Esophagus squamous epithelium (tissue), 5 donors: ENCODE data around the gene GSG1L. TPM values are rescaled to one million over a fixed set of nuclear protein-coding genes. Genes with fewer than 3 reads are reported as not detected.

ENCODE experiments used
- DNase-seq: peaks from one replicate; lab custom pipeline; 2025; lab: John Stamatoyannopoulos, UW
- H3K27ac ChIP-seq, 4 donors: fragments of 200-600 bp; sonication (generic); one replicate each; pipeline ENCODE4 v1.5.1; 2016 to 2019; ENCODE audit warnings: mild to moderate bottlenecking in 1 of 4
- H3K27me3 ChIP-seq, 4 donors: fragments of 200-600 bp; sonication (generic); 1 replicate in 3 of 4; 2 replicates in 1 of 4; pipeline versions ENCODE4 v1.5.1 to v1.6.0; 2017 to 2021; ENCODE audit warnings: antibody characterized with exemption in 1 of 4
- H3K36me3 ChIP-seq, 3 donors: fragments of 200-600 bp; sonication (generic); one replicate each; pipeline ENCODE4 v1.5.1; 2016 to 2019
- H3K4me1 ChIP-seq, 3 donors: fragments of 200-600 bp; sonication (generic); one replicate each; pipeline ENCODE4 v1.5.1; 2017 to 2019
- H3K4me3 ChIP-seq, 4 donors: fragments of 200-600 bp; sonication (generic); 1 replicate in 3 of 4; 2 replicates in 1 of 4; pipeline ENCODE4 v1.5.1; 2016 to 2019; ENCODE audit warnings: mild to moderate bottlenecking in 2 of 4, moderate library complexity in 1 of 4
- H3K9me3 ChIP-seq, 3 donors: fragments of 200-600 bp; sonication (generic); one replicate each; pipeline ENCODE4 v1.5.1; 2016 to 2019
- POLR2A ChIP-seq, 4 donors: fragments of 450-650 bp; IDR thresholded peaks; one replicate each; pipeline ENCODE4 v1.6.1; 2017; ENCODE audit warnings: antibody characterized with exemption in 4 of 4, mild to moderate bottlenecking in 4 of 4, moderate library complexity in 3 of 4
- WGBS, 2 donors: methylation state at CpG; one replicate each; pipeline ENCODE4 v1.1.5; 2018; 5-methylcytosine and 5-hydroxymethylcytosine counted together
- intact Hi-C: fragments of 100-400 bp; cut with DNase I; formaldehyde crosslinking; loops from one replicate; pipeline ENCODE4 v1.15.0; 2022
- total RNA-seq, 4 donors: library from RNA; depleted of rRNA; stranded (reverse); fragments of >200 nt; gene quantifications; one replicate each; pipeline ENCODE4 v1.1.0, GENCODE V29; 2016
- TF ChIP-seq, protein P1 (sequence below), 6 experiments: fragments of 450-650 bp in 4 of 6; fragments of 200-600 bp in 2 of 6; sonication (generic) in 2 of 6; IDR thresholded peaks; one replicate each; pipeline ENCODE4 v1.5.1; 2016 to 2019; ENCODE audit warnings: antibody characterized with exemption in 6 of 6, mild to moderate bottlenecking in 4 of 6, moderate library complexity in 4 of 6
- donor health status: DM: yes; HTN: yes; CAD: no.

The GSG1L gene
- total RNA-seq, 4 donors from 2014 or later = under 0.01 to 0.21 TPM; not detected in 2

DNA sequence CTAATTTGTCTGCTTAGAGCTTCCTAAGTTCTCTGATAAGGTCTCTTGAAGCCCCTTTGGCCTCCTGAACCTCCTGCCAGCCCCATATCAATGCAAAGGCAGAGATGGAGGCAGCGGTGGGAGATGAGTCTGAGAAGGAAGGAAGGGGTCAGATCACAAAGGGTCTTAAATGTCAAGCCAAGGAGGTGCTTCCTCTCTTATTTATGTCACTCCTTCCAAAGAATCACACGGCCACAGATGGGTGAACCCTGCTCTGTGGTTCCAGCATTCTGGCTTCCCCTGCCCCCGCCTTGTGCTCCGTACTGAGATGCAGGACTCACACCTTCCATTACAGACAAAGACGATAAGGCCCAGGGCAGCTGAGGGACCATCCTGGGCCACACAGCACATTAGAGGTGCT lies 96.3 kb downstream of the GSG1L start:
- TF ChIP-seq POLR2A (IDR thresholded peaks at IDR 0.05) = no peak
- TF ChIP-seq, protein P1, sequence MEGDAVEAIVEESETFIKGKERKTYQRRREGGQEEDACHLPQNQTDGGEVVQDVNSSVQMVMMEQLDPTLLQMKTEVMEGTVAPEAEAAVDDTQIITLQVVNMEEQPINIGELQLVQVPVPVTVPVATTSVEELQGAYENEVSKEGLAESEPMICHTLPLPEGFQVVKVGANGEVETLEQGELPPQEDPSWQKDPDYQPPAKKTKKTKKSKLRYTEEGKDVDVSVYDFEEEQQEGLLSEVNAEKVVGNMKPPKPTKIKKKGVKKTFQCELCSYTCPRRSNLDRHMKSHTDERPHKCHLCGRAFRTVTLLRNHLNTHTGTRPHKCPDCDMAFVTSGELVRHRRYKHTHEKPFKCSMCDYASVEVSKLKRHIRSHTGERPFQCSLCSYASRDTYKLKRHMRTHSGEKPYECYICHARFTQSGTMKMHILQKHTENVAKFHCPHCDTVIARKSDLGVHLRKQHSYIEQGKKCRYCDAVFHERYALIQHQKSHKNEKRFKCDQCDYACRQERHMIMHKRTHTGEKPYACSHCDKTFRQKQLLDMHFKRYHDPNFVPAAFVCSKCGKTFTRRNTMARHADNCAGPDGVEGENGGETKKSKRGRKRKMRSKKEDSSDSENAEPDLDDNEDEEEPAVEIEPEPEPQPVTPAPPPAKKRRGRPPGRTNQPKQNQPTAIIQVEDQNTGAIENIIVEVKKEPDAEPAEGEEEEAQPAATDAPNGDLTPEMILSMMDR (IDR thresholded peaks at IDR 0.05) = no peak
- H3K27me3 ChIP-seq = peaks cover 0 to 4% (median 0%) of the 10 kb centered on the region in 4 donors
- no peak for DNase-seq
- H3K4me3 ChIP-seq = no peak overlapping the region
- H3K27ac ChIP-seq = no peak overlapping the region
- H3K9me3 ChIP-seq = no peaks in the 10 kb centered on the region
- H3K4me1 ChIP-seq = no peaks in the 10 kb centered on the region
- no peaks in the 10 kb centered on the region for H3K36me3 ChIP-seq
- WGBS, 2 donors = 73 to 83% methylated on average over 3 to 5 of the region's 5 CpGs
- intact Hi-C loops = no loop called here

DNA sequence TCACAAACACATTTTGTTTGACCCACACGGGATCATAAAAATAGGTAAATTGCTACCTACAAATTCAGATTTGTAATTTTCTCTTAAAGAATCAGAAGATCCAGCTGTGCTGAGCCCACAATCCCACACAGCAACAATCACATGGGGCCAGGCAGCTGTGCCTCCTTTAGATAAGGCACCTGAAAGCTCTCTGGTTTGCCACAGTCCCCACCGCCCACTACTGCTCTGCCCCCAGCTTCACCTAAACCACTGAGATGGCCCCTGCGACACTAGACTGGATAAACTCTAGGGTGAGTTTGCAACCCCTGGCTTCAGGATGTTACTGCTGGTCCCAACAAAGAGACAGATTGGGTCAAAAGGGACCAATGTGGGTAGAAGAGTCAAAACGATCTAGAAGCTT lies 96.8 kb downstream of the GSG1L start:
- no peak overlapping the region for H3K4me3 ChIP-seq
- no peaks in the 10 kb centered on the region for H3K9me3 ChIP-seq
- 71 to 90% methylated on average over 3 to 4 of the region's 4 CpGs for WGBS, 2 donors
- DNase-seq = no peak
- no peaks in the 10 kb centered on the region for H3K4me1 ChIP-seq
- H3K27me3 ChIP-seq = peaks cover 0 to 4% (median 0%) of the 10 kb centered on the region in 4 donors
- no peaks in the 10 kb centered on the region for H3K36me3 ChIP-seq
- H3K27ac ChIP-seq = no peak overlapping the region
- intact Hi-C loops = no loop called here
- TF ChIP-seq POLR2A (IDR thresholded peaks at IDR 0.05) = no peak
- TF ChIP-seq, protein P1 (IDR thresholded peaks at IDR 0.05) = no peak

DNA sequence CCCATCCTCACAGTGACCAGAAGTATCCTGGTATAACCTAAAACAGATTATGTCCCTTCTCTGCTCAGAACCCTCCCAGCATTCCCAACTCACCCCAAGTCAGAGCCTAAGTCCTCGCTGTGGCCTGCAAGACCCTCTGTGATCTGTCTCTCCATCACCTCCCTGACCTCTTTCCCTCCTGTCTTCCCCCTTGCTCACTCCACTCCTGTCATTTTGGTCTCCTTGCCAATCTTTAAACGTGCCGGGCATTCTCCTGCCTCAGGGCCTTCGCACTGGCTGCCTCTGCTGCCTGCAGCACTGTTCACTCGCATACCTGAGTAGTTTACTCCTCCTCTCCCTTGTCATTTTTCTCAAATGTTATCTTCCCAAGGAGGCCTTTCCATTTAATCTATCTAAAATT lies 97.7 kb downstream of the GSG1L start:
- H3K4me3 ChIP-seq = no peak overlapping the region
- no peaks in the 10 kb centered on the region for H3K9me3 ChIP-seq
- H3K36me3 ChIP-seq = no peaks in the 10 kb centered on the region
- H3K4me1 ChIP-seq = no peaks in the 10 kb centered on the region
- DNase-seq = no peak
- 68 to 76% methylated on average over 5 of the region's 5 CpGs for WGBS, 2 donors
- TF ChIP-seq, protein P1 (IDR thresholded peaks at IDR 0.05) = no peak
- TF ChIP-seq POLR2A (IDR thresholded peaks at IDR 0.05) = no peak
- peaks cover 0 to 4% (median 0%) of the 10 kb centered on the region in 4 donors for H3K27me3 ChIP-seq
- H3K27ac ChIP-seq = no peak overlapping the region
- intact Hi-C loops = no loop called here

DNA sequence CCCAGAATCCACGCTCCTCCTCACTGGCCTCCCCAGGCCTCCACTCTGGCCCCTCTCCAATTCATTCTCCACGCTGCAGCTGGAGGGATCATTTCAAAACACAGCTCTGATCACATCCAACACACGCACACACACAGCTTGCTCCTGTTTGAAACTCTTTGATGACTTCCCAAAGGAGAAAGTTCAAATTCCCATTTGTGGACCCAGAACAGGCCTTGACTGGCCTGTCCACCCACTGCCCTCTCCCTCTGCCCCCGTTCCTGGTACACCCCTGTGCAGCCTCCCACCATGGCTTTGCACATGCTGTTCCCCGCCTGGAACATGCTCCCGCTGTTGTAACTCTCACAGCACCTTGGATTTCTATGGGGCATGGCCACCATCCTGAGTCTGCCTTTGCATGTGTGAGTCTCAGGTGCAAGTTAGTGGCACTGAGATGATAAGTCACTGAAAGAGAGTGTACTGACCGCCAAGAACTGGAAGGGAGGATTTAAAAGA lies 100.0 kb downstream of the GSG1L start:
- WGBS, 2 donors = 67 to 75% methylated on average over 7 of the region's 7 CpGs
- no peak for DNase-seq
- intact Hi-C loops = no loop called here

DNA sequence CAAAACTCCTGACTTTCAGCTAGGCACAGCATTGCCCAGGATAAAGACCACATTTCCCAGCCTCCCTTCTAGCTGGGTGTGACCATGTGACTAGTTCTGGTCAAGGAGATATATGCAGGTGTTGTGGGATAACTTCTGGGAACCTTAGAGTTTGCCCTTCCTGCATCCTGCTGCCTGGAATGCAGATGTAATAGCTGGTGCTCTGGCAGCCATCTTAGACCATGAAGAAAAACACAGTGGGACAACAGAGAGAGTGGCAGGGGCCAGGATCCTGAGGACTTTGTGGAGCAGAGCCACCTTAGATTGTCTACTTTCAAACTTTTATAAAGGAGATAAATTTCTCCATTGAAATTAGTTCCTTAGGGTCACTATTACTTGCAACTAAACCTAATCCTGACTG lies 101.3 kb downstream of the GSG1L start:
- DNase-seq = no peak
- no peaks in the 10 kb centered on the region for H3K4me1 ChIP-seq
- H3K27me3 ChIP-seq = no peaks in the 10 kb centered on the region
- intact Hi-C loops = no loop called here
- H3K9me3 ChIP-seq = no peaks in the 10 kb centered on the region
- H3K36me3 ChIP-seq = no peaks in the 10 kb centered on the region
- no peak for TF ChIP-seq POLR2A (IDR thresholded peaks at IDR 0.05)
- TF ChIP-seq, protein P1 (IDR thresholded peaks at IDR 0.05) = no peak
- H3K27ac ChIP-seq = no peak overlapping the region
- no peak overlapping the region for H3K4me3 ChIP-seq

More for the DNA sequence above, 100.0 kb downstream of the GSG1L start:
- TF ChIP-seq POLR2A (IDR thresholded peaks at IDR 0.05) = no peak
- Histone ChIP-seq H3K27me3 (no peaks in the 10 kb centered on the region), H3K4me1 (no peaks in the 10 kb centered on the region), H3K27ac (no peak overlapping the region), H3K9me3 (no peaks in the 10 kb centered on the region), H3K36me3 (no peaks in the 10 kb centered on the region), H3K4me3 (no peak overlapping the region)

DNA sequence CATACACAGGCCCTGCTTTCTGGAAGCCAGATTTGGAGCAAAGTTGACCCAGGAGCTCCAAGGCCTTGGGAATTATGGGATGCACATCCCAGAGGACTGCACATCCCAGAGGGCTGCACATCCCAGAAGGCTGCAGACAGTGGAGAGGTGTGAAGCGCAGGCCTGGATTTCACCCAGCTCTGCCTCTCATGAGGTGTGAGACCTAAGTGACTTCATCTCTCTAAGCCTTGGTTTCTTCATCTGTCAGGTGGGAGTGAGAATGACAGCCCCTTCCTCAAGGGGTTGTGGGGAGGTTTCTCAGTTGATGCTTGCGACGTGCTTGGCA lies 102.3 kb downstream of the GSG1L start:
- Histone ChIP-seq H3K36me3 (no peaks in the 10 kb centered on the region), H3K27ac (no peak overlapping the region), H3K4me3 (no peak overlapping the region), H3K27me3 (no peaks in the 10 kb centered on the region), H3K9me3 (peaks cover 0 to under 1% (median 0%) of the 10 kb centered on the region in 3 donors), H3K4me1 (no peaks in the 10 kb centered on the region)
- TF ChIP-seq, protein P1 (IDR thresholded peaks at IDR 0.05) = no peak
- no peak for TF ChIP-seq POLR2A (IDR thresholded peaks at IDR 0.05)
- 83% methylated on average over 2 of the region's 3 CpGs; no CpG with 5 or more reads in 1 of the 2 donors for WGBS, 2 donors
- intact Hi-C loops = no loop called here
- DNase-seq = no peak
